IPS-18a (cell line): ENCODE data around the gene ABCA1.
"Not testable (repeated sequence)": the region's sequence is repeated elsewhere in the genome, so short reads cannot be mapped to it uniquely, and the experiment has no call there.

Source experiments
- H3K27ac ChIP-seq: one replicate; pipeline ENCODE4 v1.5.1; 2013; ENCODE audit warnings: low read length
- H3K27me3 ChIP-seq: one replicate; pipeline ENCODE4 v1.6.1; 2013; ENCODE audit warnings: mild to moderate bottlenecking, low read length; ENCODE audit not compliant: control insufficient read depth, insufficient read depth
- H3K36me3 ChIP-seq: one replicate; pipeline ENCODE4 v1.6.1; 2013; ENCODE audit warnings: low read depth, low read length; ENCODE audit not compliant: control insufficient read depth
- H3K4me1 ChIP-seq: one replicate; pipeline ENCODE4 v1.6.1; 2013; ENCODE audit warnings: low read depth, low read length; ENCODE audit not compliant: control insufficient read depth
- H3K4me3 ChIP-seq: one replicate; pipeline ENCODE4 v1.5.1; 2013; ENCODE audit warnings: low read length
- H3K9ac ChIP-seq: one replicate; pipeline ENCODE4 v1.6.1; 2013; ENCODE audit warnings: mild to moderate bottlenecking, low read length, moderate library complexity
- H3K9me3 ChIP-seq: one replicate; pipeline ENCODE4 v1.6.1; 2013; ENCODE audit warnings: low read depth, low read length; ENCODE audit not compliant: control insufficient read depth

Gene ABCA1

DNA sequence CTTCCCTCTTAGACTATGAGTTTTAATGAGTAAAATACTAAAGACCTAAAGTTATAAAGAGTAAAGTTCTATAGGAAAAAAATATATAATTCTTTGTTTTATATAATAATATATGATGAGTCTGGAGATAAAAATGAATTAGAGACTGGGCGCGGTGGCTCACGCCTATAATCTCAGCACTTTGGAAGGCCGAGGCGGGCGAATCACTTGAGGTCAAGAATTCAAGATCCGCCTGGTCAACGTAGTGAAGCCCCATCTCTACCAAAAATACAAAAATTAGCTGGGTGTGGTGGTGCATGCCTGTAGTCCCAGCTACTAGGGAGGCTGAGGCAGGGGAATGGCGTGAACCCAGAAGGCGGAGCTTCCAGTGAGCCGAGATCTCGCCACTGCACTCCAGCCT is 158.9 kb downstream of the ABCA1 start:
- not testable (repeated sequence) for H3K9me3 ChIP-seq, H3K27me3 ChIP-seq, H3K4me1 ChIP-seq, H3K4me3 ChIP-seq, H3K9ac ChIP-seq, H3K36me3 ChIP-seq, H3K27ac ChIP-seq

DNA sequence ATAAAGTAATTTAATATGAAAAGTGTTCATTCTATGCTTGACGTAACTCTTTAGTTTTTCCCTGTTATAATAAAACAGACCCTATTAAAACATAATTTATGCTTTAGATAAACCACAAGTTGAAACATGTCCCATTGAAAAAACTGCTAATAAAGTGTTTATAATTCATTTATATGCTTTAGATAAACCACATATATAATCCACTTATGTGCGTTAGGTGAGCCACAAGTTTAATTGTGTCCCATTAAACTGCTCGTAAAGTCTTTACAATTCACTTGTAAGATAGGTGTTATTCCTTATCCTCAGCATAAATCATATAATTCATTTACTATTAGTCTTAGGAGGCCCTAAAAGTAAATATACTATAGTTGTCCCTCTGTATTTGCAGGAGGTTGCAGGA is 160.4 kb downstream of the ABCA1 start:
- no peak overlapping the region for H3K4me3 ChIP-seq
- H3K27me3 ChIP-seq, result peaks cover 18% of the 10 kb centered on the region
- no peak overlapping the region for H3K27ac ChIP-seq
- no peaks in the 10 kb centered on the region for H3K36me3 ChIP-seq
- H3K9me3 ChIP-seq, result no peaks in the 10 kb centered on the region
- H3K4me1 ChIP-seq, result no peaks in the 10 kb centered on the region
- no peak overlapping the region for H3K9ac ChIP-seq

DNA sequence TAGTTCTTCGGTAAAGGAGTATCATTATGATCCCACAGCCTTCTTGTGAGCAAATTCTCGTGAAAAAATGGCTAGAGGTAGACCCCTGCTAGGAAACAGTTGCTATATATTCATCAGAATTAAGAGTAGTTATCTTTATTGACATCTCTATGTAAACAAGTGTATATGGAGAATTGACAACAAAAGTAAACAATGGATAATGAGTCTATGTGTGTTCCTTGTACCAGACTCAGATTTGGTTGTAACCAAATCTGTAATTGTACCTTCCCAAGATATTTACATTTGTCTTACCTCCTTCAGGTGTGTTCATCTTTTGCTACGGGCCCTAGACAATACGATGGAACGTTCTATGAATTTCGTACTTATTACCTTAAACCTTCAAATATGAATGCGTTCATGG is 161.9 kb downstream of the ABCA1 start:
- Histone ChIP-seq H3K9ac (no peak overlapping the region), H3K4me1 (no peaks in the 10 kb centered on the region), H3K9me3 (no peaks in the 10 kb centered on the region), H3K4me3 (no peak overlapping the region), H3K27me3 (peaks cover 18% of the 10 kb centered on the region), H3K27ac (no peak overlapping the region), H3K36me3 (no peaks in the 10 kb centered on the region)

DNA sequence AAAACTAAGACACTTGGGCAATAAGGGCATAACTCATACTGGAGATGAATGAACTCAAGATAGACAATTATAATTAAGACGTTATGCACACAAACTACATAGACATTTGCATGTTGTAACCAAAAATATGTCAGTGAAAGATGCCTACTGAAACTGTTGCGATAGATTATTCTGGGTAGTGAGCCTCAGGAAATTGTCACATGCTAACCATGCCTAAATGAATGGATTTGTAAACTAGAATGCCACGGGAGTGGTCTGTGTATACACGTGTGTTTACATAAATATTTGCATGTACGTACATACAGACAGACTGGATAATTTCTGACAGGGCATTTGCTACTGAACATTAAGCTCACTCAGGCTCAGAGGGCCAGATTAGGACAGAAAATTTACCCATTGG is 162.8 kb downstream of the ABCA1 start:
- peaks cover 18% of the 10 kb centered on the region for H3K27me3 ChIP-seq
- H3K9me3 ChIP-seq, result no peaks in the 10 kb centered on the region
- H3K4me3 ChIP-seq, result peak overlapping the region; percentile 91
- no peaks in the 10 kb centered on the region for H3K36me3 ChIP-seq
- H3K9ac ChIP-seq, result no peak overlapping the region
- H3K27ac ChIP-seq, result no peak overlapping the region
- no peaks in the 10 kb centered on the region for H3K4me1 ChIP-seq

DNA sequence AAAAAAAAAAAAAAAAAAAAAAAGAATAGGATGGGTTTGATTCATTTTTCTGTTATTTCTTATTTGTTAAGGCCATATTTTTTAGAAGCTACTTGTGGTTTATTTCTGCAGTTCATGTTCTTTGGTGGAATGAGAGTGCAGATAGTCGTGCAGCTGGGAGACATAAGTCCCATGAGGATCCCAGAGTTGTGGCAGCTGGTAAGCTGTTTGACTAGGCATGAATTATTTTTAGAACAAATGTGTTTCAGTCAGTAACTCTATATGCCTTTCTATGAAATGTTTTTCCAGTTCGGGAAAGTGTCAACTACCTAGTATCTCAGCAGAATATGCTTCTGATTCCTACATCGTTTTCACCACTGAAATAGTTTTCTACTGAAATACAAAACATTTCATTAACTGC is 169.0 kb downstream of the ABCA1 start:
- no peaks in the 10 kb centered on the region for H3K36me3 ChIP-seq

DNA sequence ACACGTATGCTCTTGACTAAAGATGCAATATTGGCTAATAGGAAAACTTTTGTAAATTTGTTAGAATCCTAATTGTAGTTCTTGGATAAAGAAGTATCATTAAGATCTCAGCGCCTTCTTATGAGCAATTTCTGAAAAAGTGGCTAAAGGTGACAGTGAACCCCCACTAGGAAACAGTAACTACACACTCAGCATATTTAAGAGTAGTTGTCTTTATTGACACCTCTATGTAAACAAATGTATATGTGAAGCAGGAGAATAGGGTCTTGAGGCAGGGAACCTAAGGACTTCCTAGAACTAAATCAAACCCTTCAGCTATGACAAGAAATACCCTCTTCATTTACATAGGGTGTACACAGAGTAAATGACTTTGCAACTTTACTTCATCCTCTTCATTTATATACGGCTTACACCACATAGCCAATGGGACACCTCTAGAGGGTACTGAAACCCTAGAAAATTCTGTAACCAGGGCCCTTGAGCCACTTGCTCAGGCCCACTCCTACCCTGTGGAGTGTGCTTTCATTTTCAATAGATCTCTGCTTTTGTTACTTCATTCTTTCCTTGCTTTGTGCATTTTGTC is 177.7 kb downstream of the ABCA1 start:
- H3K27me3 ChIP-seq, result no peaks in the 10 kb centered on the region
- peaks cover 4% of the 10 kb centered on the region for H3K4me1 ChIP-seq
- H3K9ac ChIP-seq, result no peak overlapping the region
- no peak overlapping the region for H3K27ac ChIP-seq
- H3K9me3 ChIP-seq, result no peaks in the 10 kb centered on the region
- no peak overlapping the region for H3K4me3 ChIP-seq
- no peaks in the 10 kb centered on the region for H3K36me3 ChIP-seq

More for the DNA sequence above, 169.0 kb downstream of the ABCA1 start:
- Histone ChIP-seq H3K27ac (no peak overlapping the region), H3K9ac (no peak overlapping the region), H3K27me3 (peaks cover 11% of the 10 kb centered on the region), H3K9me3 (no peaks in the 10 kb centered on the region), H3K4me1 (no peaks in the 10 kb centered on the region), H3K4me3 (no peak overlapping the region)

DNA sequence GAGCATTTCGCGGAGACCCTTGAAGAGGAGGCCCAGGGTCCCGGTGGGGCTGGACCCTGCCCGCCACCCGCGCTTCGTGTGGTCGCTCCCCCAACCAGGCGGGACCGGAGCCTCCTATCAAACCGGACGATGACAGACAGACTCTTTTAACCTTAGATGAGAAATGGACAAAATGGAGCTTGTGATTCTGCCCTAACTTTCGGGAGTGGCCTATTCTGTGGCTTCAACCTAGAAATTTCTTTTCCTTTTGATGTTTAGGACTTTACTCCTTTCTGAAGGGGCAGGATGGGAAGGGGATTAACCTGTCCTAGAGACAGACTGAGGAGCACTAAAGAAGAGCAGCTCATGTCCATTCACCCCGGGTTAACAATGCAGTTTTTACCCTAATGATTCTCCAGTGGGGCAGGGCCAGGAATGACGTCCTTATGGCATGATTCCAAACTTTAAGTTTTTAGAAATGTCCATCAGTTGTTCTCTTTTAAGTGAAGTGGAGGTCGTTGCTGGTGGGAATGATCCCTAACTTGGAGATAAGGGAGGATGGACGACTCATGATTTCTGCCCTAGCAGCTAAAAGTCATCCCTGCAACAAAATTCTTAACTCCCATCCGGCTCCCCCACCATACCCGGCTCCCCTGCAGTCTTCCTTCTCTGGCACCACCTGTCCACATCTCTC is 179.5 kb downstream of the ABCA1 start:
- H3K27me3 ChIP-seq, result no peaks in the 10 kb centered on the region
- peak overlapping the region; percentile 64 for H3K9ac ChIP-seq
- peak overlapping the region; percentile 87 for H3K4me3 ChIP-seq
- peaks cover 4% of the 10 kb centered on the region for H3K4me1 ChIP-seq
- no peaks in the 10 kb centered on the region for H3K36me3 ChIP-seq
- H3K9me3 ChIP-seq, result no peaks in the 10 kb centered on the region
- H3K27ac ChIP-seq, result no peak overlapping the region

DNA sequence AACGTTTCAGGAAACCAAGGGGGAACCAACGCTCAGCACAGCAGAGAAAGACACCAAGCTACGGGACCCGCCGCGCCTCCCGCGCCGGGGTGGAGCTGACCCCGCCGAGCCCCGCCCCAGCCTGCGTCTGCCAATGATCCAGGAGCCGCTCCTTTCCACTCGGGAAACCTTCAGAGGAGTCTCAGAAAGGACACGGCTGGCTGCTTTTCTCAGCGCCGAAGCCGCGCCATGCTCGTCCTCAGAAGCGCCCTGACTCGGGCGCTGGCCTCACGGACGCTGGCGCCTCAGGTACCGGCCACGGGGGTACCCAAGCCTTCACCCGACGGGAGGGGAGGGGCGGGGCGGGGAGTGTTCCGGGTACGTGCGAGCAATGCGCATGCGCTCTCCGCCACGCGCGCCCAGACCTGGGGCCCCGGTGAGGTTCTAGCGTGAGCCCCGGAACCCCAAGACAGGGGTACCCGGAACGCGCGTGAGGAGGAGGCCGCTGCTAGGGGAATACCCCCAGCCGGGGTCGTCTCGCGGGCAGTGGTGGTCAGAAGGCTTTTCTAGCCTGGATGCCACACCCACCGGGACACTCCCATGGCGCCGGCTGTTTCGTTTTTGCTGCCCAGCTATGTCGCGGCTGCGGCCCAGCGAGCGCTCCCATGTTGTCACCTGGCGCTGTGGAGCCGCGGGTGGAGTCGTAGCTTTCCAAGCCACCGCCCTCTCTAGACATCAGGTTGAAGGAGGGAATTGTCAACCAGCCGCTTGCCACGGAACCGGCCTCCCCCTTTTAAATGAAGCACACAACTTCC is 180.2 kb downstream of the ABCA1 start, which contains the start of gene NIPSNAP3A:
Gene NIPSNAP3A (plus strand): TSS at position 119 of the 794 bp plus-strand sequence. CDS start 110 bp downstream, at position 229.
- H3K9ac ChIP-seq, result peak within 1 kb of the TSS; percentile 64
- H3K27ac ChIP-seq, result no peak within 1 kb of the TSS
- H3K4me1 ChIP-seq, result peaks cover 4% of the 10 kb centered on the region
- H3K27me3 ChIP-seq, result no peaks in the 10 kb centered on the region
- peak within 1 kb of the TSS; percentile 87 for H3K4me3 ChIP-seq
- H3K9me3 ChIP-seq, result no peaks in the 10 kb centered on the region
- H3K36me3 ChIP-seq, result no peaks in the 10 kb centered on the region

DNA sequence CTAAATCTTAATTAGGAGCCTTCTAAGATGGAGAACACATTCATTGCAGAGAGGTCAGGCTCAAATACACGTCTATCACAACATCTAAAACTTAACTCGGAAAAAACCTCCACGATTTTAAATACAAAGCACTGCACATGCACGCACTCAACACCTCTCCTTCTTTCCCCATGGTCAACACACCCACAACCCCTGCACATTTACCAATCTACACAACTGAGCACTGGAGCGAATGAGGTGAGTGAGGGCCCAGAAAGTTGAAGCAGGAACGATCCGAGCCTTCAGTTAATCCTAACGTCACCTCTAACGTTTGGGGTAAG is 180.8 kb downstream of the ABCA1 start:
- Histone ChIP-seq H3K4me1 (peaks cover 4% of the 10 kb centered on the region), H3K27me3 (no peaks in the 10 kb centered on the region), H3K9ac (peak overlapping the region; percentile 64), H3K4me3 (peak overlapping the region; percentile 87), H3K9me3 (no peaks in the 10 kb centered on the region), H3K36me3 (no peaks in the 10 kb centered on the region), H3K27ac (no peak overlapping the region)

DNA sequence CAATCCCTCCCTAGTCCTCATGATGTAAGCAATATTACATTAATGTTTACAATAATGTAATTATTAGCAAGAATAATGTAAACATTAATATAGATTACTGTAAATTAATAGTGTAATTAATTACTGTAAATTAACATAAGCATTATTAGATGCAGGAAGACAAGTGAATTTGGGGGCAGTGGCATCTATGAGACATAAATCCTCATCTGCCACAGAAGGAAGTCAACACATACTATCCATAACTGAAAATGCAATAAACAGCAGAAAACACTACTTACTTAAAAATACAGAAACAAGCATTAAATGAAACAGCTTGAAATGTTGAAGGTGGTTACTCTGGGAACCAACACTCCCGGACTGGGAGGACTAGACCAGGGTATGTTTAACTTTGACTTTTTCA is 181.2 kb downstream of the ABCA1 start:
- Histone ChIP-seq H3K4me3 (peak overlapping the region; percentile 87), H3K36me3 (no peaks in the 10 kb centered on the region), H3K27ac (no peak overlapping the region)

DNA sequence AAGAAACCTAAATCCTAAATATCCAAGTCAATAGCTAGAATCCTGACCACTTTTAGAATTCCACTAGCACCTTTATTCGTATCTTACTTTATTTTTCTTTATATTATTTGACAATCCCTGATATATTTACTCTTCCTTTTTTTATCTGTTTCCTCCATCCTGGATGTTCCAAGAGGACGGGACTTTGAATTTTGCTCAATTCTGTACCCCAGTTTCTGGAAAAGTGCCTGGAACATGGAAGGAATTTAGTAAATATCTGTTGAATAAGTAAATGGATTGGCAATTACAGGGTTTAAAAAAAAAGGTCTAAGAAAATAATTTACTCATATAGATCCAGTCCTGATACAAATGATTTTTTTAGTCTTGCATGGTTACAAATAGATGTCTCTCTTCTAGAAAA is 181.7 kb downstream of the ABCA1 start:
- no peak overlapping the region for H3K4me3 ChIP-seq
- no peak overlapping the region for H3K9ac ChIP-seq
- peaks cover 4% of the 10 kb centered on the region for H3K4me1 ChIP-seq
- no peaks in the 10 kb centered on the region for H3K9me3 ChIP-seq
- H3K36me3 ChIP-seq, result no peaks in the 10 kb centered on the region
- H3K27me3 ChIP-seq, result no peaks in the 10 kb centered on the region
- H3K27ac ChIP-seq, result no peak overlapping the region

More for the DNA sequence above, 181.2 kb downstream of the ABCA1 start:
- H3K9ac ChIP-seq, result peak overlapping the region; percentile 64
- H3K9me3 ChIP-seq, result no peaks in the 10 kb centered on the region
- peaks cover 4% of the 10 kb centered on the region for H3K4me1 ChIP-seq
- H3K27me3 ChIP-seq, result no peaks in the 10 kb centered on the region
